ENCODE results near the gene DKKL1. TPM values are rescaled to one million over a fixed set of nuclear protein-coding genes. Genes with fewer than 3 reads are reported as not detected.

Gene DKKL1
- total RNA-seq, 4 donors from 2014 or later, result 2.2 TPM; not detected in 3

GRCh38 chr19:49357186-49357585 is 6.5 kb upstream of the DKKL1 start:
- peak overlapping the region in 2 of 4 donors; percentile 34 to 46 for H3K27ac ChIP-seq
- no peaks in the 10 kb centered on the region for H3K9me3 ChIP-seq
- H3K27me3 ChIP-seq, result no peaks in the 10 kb centered on the region
- no peak overlapping the region for H3K4me3 ChIP-seq
- intact Hi-C loops (cut with DNase I; ENCODE audit: low total_unique reads) (no loop called here), in situ Hi-C loops (cut with MboI; ENCODE audit: low pct_ligation_motif_present in 1 of 4, low pct_unique_long_range_greater_than_20kb in 1 of 4, low sequenced_read_pairs in 3 of 4) (no loop called here)
- 63 to 100% methylated on average over 1 to 8 of the region's 9 CpGs for WGBS, 2 donors (ENCODE audit: low coverage in 1 of 2)
- H3K36me3 ChIP-seq, result peaks cover 0 to 4% (median 0%) of the 10 kb centered on the region in 4 donors
- no peak for DNase-seq
- H3K4me1 ChIP-seq, result peaks cover 0 to 27% (median 7%) of the 10 kb centered on the region in 4 donors
- TF ChIP-seq POLR2A (IDR thresholded peaks at IDR 0.05) (no peak), CTCF (IDR thresholded peaks at IDR 0.05) (no peak)

- Histone ChIP-seq H3K27ac (peak overlapping the region in 3 of 4 donors; percentile 88 to 97 (median 94)), H3K4me1 (peaks cover 4 to 48% (median 22%) of the 10 kb centered on the region in 4 donors), H3K4me3 (no peak overlapping the region), H3K27me3 (no peaks in the 10 kb centered on the region), H3K9me3 (no peaks in the 10 kb centered on the region), H3K36me3 (no peaks in the 10 kb centered on the region)
- TF ChIP-seq CTCF (IDR thresholded peaks at IDR 0.05) (no peak), POLR2A (IDR thresholded peaks at IDR 0.05) (no peak), EP300 (IDR thresholded peaks at IDR 0.05; ENCODE audit: low read depth) (no peak), POLR2AphosphoS5 (IDR thresholded peaks at IDR 0.05) (no peak)
- no peak for DNase-seq
- in situ Hi-C loops (cut with MboI; ENCODE audit: low pct_ligation_motif_present in 1 of 4, low pct_unique_long_range_greater_than_20kb in 1 of 4, low sequenced_read_pairs in 3 of 4) (no loop called here), intact Hi-C loops (cut with DNase I; ENCODE audit: low total_unique reads) (no loop called here)
- WGBS, 2 donors (ENCODE audit: low coverage in 1 of 2), result 44 to 78% methylated on average over 3 to 17 of the region's 17 CpGs
Observed at GRCh38 chr19:49359851-49360820, 3.5 kb upstream of the DKKL1 start.

GRCh38 chr19:49361438-49362047 is 2.1 kb upstream of the DKKL1 start:
- TF ChIP-seq POLR2A (IDR thresholded peaks at IDR 0.05), result peak; percentile 36
- TF ChIP-seq CTCF (IDR thresholded peaks at IDR 0.05), result no peak
- peak; percentile 10 for TF ChIP-seq EP300 (IDR thresholded peaks at IDR 0.05; ENCODE audit: low read depth)
- TF ChIP-seq POLR2AphosphoS5 (IDR thresholded peaks at IDR 0.05), result peak; percentile 36 to 60 (median 55)
- peaks cover 4 to 38% (median 22%) of the 10 kb centered on the region in 4 donors for H3K4me1 ChIP-seq
- WGBS, 2 donors (ENCODE audit: low coverage in 1 of 2), result 4% methylated on average over 26 of the region's 27 CpGs; no CpG with 5 or more reads in 1 of the 2 donors
- peak overlapping the region; percentile 87 to 97 (median 91) for H3K27ac ChIP-seq
- intact Hi-C loops (cut with DNase I; ENCODE audit: low total_unique reads) (no loop called here), in situ Hi-C loops (cut with MboI; ENCODE audit: low pct_ligation_motif_present in 1 of 4, low pct_unique_long_range_greater_than_20kb in 1 of 4, low sequenced_read_pairs in 3 of 4) (no loop called here)
- DNase-seq, result peak; percentile 81
- peak overlapping the region; percentile 48 to 89 (median 70) for H3K4me3 ChIP-seq
- H3K36me3 ChIP-seq, result no peaks in the 10 kb centered on the region
- H3K9me3 ChIP-seq, result no peaks in the 10 kb centered on the region
- no peaks in the 10 kb centered on the region for H3K27me3 ChIP-seq

Measured in transverse colon (tissue), 4 donors.